CD4-positive, alpha-beta T cell treated with Interleukin-17A for 4 hours (primary cell): ENCODE data around the gene ATP6V0A1.
"Not testable (repeated sequence)": the region's sequence is repeated elsewhere in the genome, so short reads cannot be mapped to it uniquely, and the experiment has no call there.

ENCODE experiments used
- DNase-seq: peaks from one replicate; pipeline ENCODE4 v3.0.0-alpha.2; 2020; ENCODE audit warnings: mixed read lengths

The ATP6V0A1 gene

GRCh38 chr17:42438600-42439567 lies 19.8 kb upstream of the ATP6V0A1 start:
- peak; percentile 64 for DNase-seq

GRCh38 chr17:42441371-42442195 lies 17.1 kb upstream of the ATP6V0A1 start:
- DNase-seq, result no peak

- DNase-seq, result no peak
Measured at GRCh38 chr17:42442196-42442565, 16.5 kb upstream of the ATP6V0A1 start.

GRCh38 chr17:42449176-42449575 lies 9.5 kb upstream of the ATP6V0A1 start:
- not testable (repeated sequence) for DNase-seq

GRCh38 chr17:42449838-42450237 lies 8.8 kb upstream of the ATP6V0A1 start:
- not testable (repeated sequence) for DNase-seq

GRCh38 chr17:42451270-42451669 lies 7.4 kb upstream of the ATP6V0A1 start:
- DNase-seq, result not testable (repeated sequence)

GRCh38 chr17:42453439-42453838 lies 5.2 kb upstream of the ATP6V0A1 start:
- no peak for DNase-seq

- DNase-seq, result not testable (repeated sequence)
Measured at GRCh38 chr17:42454987-42455386, 3.7 kb upstream of the ATP6V0A1 start.

- DNase-seq, result peak; percentile 22
Measured at GRCh38 chr17:42456223-42457106, 2.2 kb upstream of the ATP6V0A1 start.

- DNase-seq, result no peak
Measured at GRCh38 chr17:42457107-42457792, 1.4 kb upstream of the ATP6V0A1 start.

GRCh38 chr17:42459256-42459800 lies 650 bp downstream of the ATP6V0A1 start:
- peak; percentile 39 for DNase-seq

- peak; percentile 13 for DNase-seq
Measured at GRCh38 chr17:42459801-42460281, 1.2 kb downstream of the ATP6V0A1 start.

GRCh38 chr17:42460371-42460770 lies 1.7 kb downstream of the ATP6V0A1 start:
- DNase-seq, result no peak

GRCh38 chr17:42463976-42464400 lies 5.3 kb downstream of the ATP6V0A1 start:
- DNase-seq, result no peak

- no peak for DNase-seq
Measured at GRCh38 chr17:42467889-42468288, 9.2 kb downstream of the ATP6V0A1 start.

- no peak for DNase-seq
Measured at GRCh38 chr17:42472709-42473521, 14.2 kb downstream of the ATP6V0A1 start.

GRCh38 chr17:42474276-42474675 lies 15.6 kb downstream of the ATP6V0A1 start:
- no peak for DNase-seq

- no peak for DNase-seq
Measured at GRCh38 chr17:42475121-42475520, 16.4 kb downstream of the ATP6V0A1 start.

GRCh38 chr17:42475835-42476234 lies 17.2 kb downstream of the ATP6V0A1 start:
- DNase-seq, result no peak

GRCh38 chr17:42476411-42476810 lies 17.7 kb downstream of the ATP6V0A1 start:
- no peak for DNase-seq

GRCh38 chr17:42477173-42477572 lies 18.5 kb downstream of the ATP6V0A1 start:
- no peak for DNase-seq
